OCI-LY3 (cell line): ENCODE results near the gene IGFLR1.

Experiments used
- CTCF ChIP-seq: fragments of 200-600, 300-600 bp; sonication (generic); IDR thresholded peaks from 2 replicates; pipeline ENCODE4 v1.5.1; 2014; ENCODE audit warnings: antibody characterized with exemption, low read length, low read depth
- EZH2phosphoT487 ChIP-seq: fragments of 200-600 bp; shearing (Covaris generic); IDR thresholded peaks from 2 replicates; pipeline ENCODE4 v1.6.1; 2018; ENCODE audit warnings: antibody characterized with exemption, mixed run types, low read depth

GRCh38 chr19:35738021-35738886 lies 4.0 kb downstream of the IGFLR1 start:
- TF ChIP-seq CTCF (no peak), EZH2phosphoT487 (no peak)
